Body of pancreas (tissue), 4 donors: Measurements from ENCODE around the gene RPL4. TPM values are rescaled to one million over a fixed set of nuclear protein-coding genes. Genes with fewer than 3 reads are reported as not detected.

ENCODE experiments used
- ATAC-seq: fragments of 150-250 bp; one replicate; pipeline ENCODE4 v1.9.1; 2016
- DNase-seq, 4 donors: peaks; one replicate each; pipeline ENCODE4 v3.0.0-alpha.2; 2019
- H3K27ac ChIP-seq, 4 donors: fragments of 200-600 bp; sonication (generic); 1 replicate in 3 of 4; 2 replicates in 1 of 4; pipeline versions ENCODE4 v1.5.1 to v1.6.1; 2016 to 2019; ENCODE audit warnings: mild to moderate bottlenecking in 1 of 4, mixed read lengths in 1 of 4, moderate library complexity in 1 of 4
- H3K27me3 ChIP-seq, 2 donors: fragments of 200-600 bp; sonication (generic); one replicate each; pipeline ENCODE4 v1.6.0; 2016; ENCODE audit warnings: mild to moderate bottlenecking in 1 of 2
- H3K36me3 ChIP-seq, 2 donors: fragments of 200-600 bp; sonication (generic); replicated peaks in 1 of 2; 2 replicates each; pipeline ENCODE4 v1.5.1; 2016; ENCODE audit warnings: low read depth in 2 of 2; ENCODE audit not compliant: insufficient read depth in 1 of 2
- H3K4me1 ChIP-seq: fragments of 200-600 bp; sonication (generic); one replicate; pipeline ENCODE4 v1.6.0; 2016
- H3K4me3 ChIP-seq, 2 donors: fragments of 200-600 bp; sonication (generic); 1 replicate in 1 of 2; 2 replicates in 1 of 2; pipeline ENCODE4 v1.5.1; 2016 to 2019
- H3K9me3 ChIP-seq, 3 donors: fragments of 200-600 bp; sonication (generic); 1 replicate in 2 of 3; 2 replicates in 1 of 3; pipeline ENCODE4 v1.5.1; 2016
- CTCF ChIP-seq, 7 experiments: fragments of 450-650 bp in 4 of 7; fragments of 200-600 bp in 3 of 7; sonication (generic) in 3 of 7; IDR thresholded peaks; one replicate each; pipeline ENCODE4 v1.5.1; 2016 to 2019; ENCODE audit warnings: antibody characterized with exemption in 7 of 7
- POLR2A ChIP-seq, 3 donors: fragments of 450-650 bp; IDR thresholded peaks; one replicate each; pipeline ENCODE4 v1.6.1; 2016; ENCODE audit warnings: antibody characterized with exemption in 3 of 3, mild to moderate bottlenecking in 2 of 3
- WGBS, 2 donors: methylation state at CpG; one replicate each; pipeline ENCODE4 v1.1.5; 2017; 5-methylcytosine and 5-hydroxymethylcytosine counted together
- intact Hi-C: fragments of 100-400 bp; cut with DNase I; formaldehyde crosslinking; loops from one replicate; pipeline ENCODE4 v1.15.1; 2023
- total RNA-seq, 2 donors: library from RNA; depleted of rRNA; stranded (reverse); fragments of >200 nt; gene quantifications; one replicate each; pipeline ENCODE4 v1.1.0, GENCODE V29; 2016

Gene RPL4
- total RNA-seq, 2 donors from 2014 or later: 789 to 1,823 TPM

GRCh38 chr15:66459818-66460615 lies 44.6 kb downstream of the RPL4 start:
- Histone ChIP-seq H3K36me3 (no peaks in the 10 kb centered on the region), H3K4me3 (no peak overlapping the region), H3K27ac (no peak overlapping the region), H3K4me1 (no peaks in the 10 kb centered on the region), H3K9me3 (no peaks in the 10 kb centered on the region), H3K27me3 (no peaks in the 10 kb centered on the region)
- ATAC-seq (no peak), DNase-seq (no peak)
- WGBS, 2 donors: 84 to 98% methylated on average over 3 of the region's 3 CpGs
- TF ChIP-seq CTCF (IDR thresholded peaks at IDR 0.05) (no peak), POLR2A (IDR thresholded peaks at IDR 0.05) (no peak)
- intact Hi-C loops: no loop called here

- ATAC-seq (no peak), DNase-seq (no peak)
- Histone ChIP-seq H3K4me1 (no peaks in the 10 kb centered on the region), H3K27me3 (no peaks in the 10 kb centered on the region), H3K36me3 (no peaks in the 10 kb centered on the region), H3K27ac (no peak overlapping the region), H3K9me3 (no peaks in the 10 kb centered on the region), H3K4me3 (no peak overlapping the region)
- intact Hi-C loops: no loop called here
- TF ChIP-seq CTCF (IDR thresholded peaks at IDR 0.05): no peak
- no peak for TF ChIP-seq POLR2A (IDR thresholded peaks at IDR 0.05)
- 49 to 62% methylated on average over 3 of the region's 3 CpGs for WGBS, 2 donors
Observed at GRCh38 chr15:66456211-66456610, 48.4 kb downstream of the RPL4 start.

- TF ChIP-seq CTCF (IDR thresholded peaks at IDR 0.05): no peak
- TF ChIP-seq POLR2A (IDR thresholded peaks at IDR 0.05): no peak
- DNase-seq (no peak), ATAC-seq (no peak)
- WGBS, 2 donors: 80 to 92% methylated on average over 2 of the region's 2 CpGs
- no peak overlapping the region for H3K27ac ChIP-seq
- no peaks in the 10 kb centered on the region for H3K27me3 ChIP-seq
- no peaks in the 10 kb centered on the region for H3K9me3 ChIP-seq
- no peaks in the 10 kb centered on the region for H3K36me3 ChIP-seq
- H3K4me3 ChIP-seq: no peak overlapping the region
- H3K4me1 ChIP-seq: no peaks in the 10 kb centered on the region
- intact Hi-C loops: no loop called here
Observed at GRCh38 chr15:66454143-66454542, 50.5 kb downstream of the RPL4 start.

- H3K4me1 ChIP-seq: no peaks in the 10 kb centered on the region
- no peak overlapping the region for H3K4me3 ChIP-seq
- no peaks in the 10 kb centered on the region for H3K9me3 ChIP-seq
- no peaks in the 10 kb centered on the region for H3K36me3 ChIP-seq
- ATAC-seq (no peak), DNase-seq (peak in 1 of 4 donors; percentile 16)
- intact Hi-C loops: no loop called here
- H3K27me3 ChIP-seq: no peaks in the 10 kb centered on the region
- peak overlapping the region in 1 of 4 donors; percentile 14 for H3K27ac ChIP-seq
- WGBS, 2 donors: 75 to 87% methylated on average over 1 of the region's 1 CpG
- no peak for TF ChIP-seq CTCF (IDR thresholded peaks at IDR 0.05)
- TF ChIP-seq POLR2A (IDR thresholded peaks at IDR 0.05): no peak
Observed at GRCh38 chr15:66452971-66453580, 51.6 kb downstream of the RPL4 start.
